HG03135 (cell line): Measurements from ENCODE around the gene IFIT2.
"Not testable (repeated sequence)": the region's sequence is repeated elsewhere in the genome, so short reads cannot be mapped to it uniquely, and the experiment has no call there.

Experiments used
- ATAC-seq: cut with Tn5 transposase; IDR thresholded peaks from one replicate; pipeline ENCODE4 v1.9.1; 2021; ENCODE audit warnings: mild to moderate bottlenecking, moderate library complexity; ENCODE audit not compliant: unreplicated experiment

The IFIT2 gene

GRCh38 chr10:89279421-89279869, 22.4 kb upstream of the IFIT2 start:
- ATAC-seq, result no peak

- no peak for ATAC-seq
Measured at GRCh38 chr10:89280508-89280907, 21.3 kb upstream of the IFIT2 start.

DNA sequence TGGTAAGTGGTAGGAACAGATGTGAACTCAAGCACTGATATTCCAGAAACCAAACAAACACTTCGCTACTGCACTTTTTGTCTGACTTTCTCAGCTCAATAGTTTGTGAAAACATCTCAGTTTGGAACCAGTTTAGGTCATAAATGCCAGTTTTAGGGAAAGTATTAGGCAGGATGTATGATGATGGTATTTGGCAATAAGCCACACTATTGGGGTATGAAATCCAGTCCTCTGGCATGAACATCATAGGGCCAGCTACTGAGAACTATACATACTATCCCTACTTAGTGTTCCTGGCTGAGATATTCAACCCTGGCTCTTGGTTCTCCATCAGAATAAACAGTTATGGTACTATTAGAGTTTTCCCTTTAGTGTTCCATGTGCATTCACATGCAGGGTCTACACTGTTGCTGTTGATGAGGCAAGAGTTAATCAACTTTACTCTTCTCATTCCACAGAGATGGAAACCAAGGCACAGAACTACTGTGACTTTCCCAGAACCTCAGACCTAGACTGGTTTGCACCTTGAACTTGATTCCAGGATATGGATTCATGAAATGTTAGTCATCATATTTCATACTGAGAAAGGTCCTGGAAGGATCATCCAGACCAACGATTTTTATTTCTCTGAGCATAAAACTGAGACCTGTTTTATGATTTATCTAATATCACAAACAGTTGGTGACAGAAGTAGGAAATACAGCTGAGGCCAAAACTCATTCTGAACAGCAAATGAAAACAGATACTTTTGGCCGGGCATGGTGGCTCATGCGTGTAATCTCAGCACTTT, 20.0 kb upstream of the IFIT2 start:
- ATAC-seq, result no peak

DNA sequence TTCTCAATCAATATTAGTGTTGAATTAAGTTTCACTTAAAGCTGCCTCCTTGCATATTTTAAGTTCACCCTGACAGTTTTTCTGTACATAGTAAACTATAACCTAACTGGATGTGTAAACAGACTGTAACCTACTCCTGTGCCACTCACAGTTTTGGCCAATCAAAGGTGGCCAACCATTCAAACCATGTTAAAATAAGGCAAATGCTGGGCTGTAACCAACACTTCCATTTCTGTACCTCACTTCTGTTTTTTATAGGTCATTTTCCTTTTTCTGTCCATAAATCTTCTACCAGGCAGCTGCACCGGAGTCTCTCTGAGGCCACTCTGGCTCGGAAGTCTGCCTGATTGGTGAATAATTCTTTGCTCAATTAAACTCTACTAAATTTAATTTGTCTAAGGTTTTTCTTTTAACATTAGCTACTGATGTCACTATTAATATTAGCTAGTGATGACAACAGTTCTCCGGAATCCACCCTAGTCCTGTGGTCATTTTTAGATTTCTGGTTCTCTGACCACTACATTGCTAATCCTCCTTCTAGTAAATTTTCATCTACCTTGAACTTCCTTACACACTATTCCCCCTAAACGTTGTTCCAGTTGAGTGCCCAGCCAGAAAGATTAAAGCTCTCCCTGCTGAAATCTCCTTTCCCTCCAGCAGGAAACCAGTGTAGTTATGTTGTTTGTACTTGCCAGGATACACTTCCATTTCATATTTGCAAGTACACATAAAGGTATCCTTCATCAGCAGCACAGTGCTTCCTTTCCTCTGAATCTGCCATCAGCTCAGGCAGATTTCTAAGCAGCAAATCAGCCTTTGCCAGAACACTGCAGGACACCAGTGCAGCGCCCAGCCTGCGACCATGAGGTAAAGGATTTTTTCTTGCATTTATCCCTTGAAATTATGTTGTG, 18.6 kb upstream of the IFIT2 start:
- ATAC-seq, result no peak

- ATAC-seq, result no peak
Measured at GRCh38 chr10:89283936-89284475, 17.8 kb upstream of the IFIT2 start.

GRCh38 chr10:89284711-89285110, 17.1 kb upstream of the IFIT2 start:
- not testable (repeated sequence) for ATAC-seq

DNA sequence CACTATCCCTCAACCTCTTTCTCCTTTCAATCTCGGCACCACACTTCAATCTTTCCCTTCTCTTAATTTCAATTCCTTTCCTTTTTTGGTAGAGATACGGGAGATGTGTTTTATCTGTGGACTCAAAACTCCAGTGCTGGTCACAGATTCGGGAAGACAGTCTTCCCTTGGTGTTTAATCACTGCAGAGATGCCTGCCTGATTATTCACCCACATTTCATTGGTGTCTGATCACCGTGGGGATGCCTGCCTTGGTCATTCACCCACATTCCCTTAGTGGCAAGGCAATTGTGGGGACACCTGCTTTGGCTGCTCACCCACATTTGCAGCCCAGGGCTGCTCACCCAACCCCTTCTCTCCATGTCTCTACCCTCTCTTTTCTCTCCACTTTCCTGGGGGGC, 16.5 kb upstream of the IFIT2 start:
- ATAC-seq, result not testable (repeated sequence)

- no peak for ATAC-seq
Measured at GRCh38 chr10:89294721-89295239, 7.1 kb upstream of the IFIT2 start.

DNA sequence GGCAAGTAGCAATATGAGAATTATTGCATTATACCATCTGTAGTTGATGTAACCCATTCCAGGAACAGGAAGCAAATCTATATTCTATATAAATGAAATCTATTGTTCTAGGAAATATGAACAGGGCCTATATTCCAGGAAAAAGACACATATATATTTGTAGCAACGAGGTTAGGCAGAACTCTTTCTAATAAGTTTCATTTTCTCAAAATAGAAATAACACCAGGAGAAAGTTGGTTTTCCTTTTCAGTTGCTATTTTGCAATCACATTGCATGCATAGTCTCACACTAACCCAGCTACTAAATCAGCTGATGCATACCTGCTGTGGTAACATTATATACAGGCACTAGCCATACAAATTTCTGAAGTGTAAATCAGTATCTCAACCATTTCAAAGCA, 6.2 kb upstream of the IFIT2 start:
- ATAC-seq, result no peak

DNA sequence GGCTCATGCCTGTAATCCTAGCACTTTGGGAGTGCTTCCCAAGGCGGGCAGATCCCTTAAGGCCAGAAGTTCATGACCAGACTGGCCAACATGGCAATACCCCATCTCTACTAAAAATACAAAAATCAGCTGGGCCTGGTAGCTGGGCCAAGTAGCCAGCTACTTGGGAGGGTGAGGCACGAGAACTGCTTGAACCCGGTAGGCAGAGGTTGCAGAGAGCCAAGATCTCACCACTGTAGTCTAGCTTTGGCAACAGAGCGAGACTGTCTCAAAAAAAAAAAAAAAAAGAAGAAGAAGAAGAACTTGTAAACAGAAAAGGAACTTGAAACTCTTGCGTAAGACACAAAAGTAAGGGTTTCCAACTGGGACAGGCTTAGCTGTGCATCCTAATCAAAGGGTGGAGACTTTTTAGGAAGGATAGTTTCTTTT, 5.6 kb upstream of the IFIT2 start:
- no peak for ATAC-seq

DNA sequence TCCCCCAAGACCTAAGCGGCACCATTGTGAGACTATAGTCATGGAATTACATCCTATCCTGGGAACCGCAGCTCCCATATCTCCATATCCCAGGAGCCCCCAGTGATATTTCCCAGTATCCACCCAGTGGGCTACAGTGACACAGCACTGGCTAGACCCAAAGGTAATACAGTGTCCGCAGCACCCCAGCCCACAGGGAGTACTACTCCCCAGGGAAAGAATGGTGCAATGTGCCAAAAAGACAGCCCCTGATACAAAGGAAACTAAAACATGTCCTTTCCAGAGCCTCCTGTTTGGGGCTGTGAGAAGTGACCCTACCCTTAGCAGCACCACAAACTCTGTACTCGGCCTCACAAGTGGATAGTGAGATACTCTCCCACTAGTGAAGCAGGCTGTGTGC, 4.5 kb upstream of the IFIT2 start:
- ATAC-seq, result no peak

DNA sequence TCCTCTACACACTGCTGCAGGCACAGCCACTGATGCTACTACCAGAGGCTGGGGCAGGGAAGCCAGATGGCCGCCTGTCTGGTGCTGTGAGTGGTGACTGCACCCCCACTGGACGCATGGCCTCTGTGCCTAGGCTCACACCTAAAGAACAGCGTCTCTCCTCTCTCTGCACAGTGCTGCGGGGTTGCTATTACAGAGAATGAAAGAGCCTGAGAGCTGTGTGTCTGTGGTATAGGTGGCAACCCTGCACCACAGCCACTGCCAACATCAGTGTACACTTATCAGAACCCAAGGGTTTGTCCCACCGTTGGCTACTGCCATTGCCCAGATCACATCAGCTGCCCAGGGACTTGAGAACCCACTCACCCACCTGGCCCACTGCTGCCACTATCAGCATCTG, 4.1 kb upstream of the IFIT2 start:
- no peak for ATAC-seq

DNA sequence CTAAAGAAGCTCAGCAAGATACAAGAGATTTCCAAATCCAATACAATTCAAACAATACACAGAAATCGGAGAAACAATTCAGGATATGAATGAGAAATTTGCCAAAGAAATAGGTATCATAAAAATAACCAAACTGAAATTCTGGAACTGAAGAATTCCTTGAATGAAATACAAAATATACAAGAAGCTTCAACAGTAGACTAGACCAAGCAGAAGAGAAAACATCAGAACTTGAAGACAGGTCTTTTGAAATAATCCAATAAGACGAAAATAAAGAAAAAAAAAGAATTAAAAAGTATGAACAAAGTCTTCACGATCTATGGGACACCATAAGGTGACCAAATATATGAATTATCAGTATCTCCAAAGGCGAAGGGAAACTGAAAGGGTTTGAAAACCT, 2.8 kb upstream of the IFIT2 start:
- no peak for ATAC-seq

DNA sequence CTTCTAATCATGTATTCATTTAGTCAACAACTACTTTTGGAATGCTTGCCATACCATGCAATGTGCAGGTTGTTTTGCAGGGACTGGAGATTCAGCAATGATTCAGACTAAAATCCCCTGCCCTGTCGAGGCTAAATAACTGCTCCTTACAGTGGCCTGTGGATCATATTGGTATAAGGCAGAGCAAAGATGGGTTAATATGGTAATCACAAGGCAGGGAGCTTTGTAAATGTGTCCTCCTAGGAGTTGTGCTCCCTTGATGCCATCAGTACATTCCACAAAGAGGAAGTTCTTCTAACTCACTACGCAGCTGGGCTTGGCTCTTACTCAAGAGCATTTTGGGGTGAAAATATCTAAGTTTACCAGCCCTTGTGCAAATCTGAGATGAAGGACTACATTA, 614 bp upstream of the IFIT2 start:
- ATAC-seq, result no peak

GRCh38 chr10:89302625-89303024, 779 bp downstream of the IFIT2 start:
- no peak for ATAC-seq

GRCh38 chr10:89303161-89303560, 1.3 kb downstream of the IFIT2 start:
- ATAC-seq, result no peak

GRCh38 chr10:89304026-89304425, 2.2 kb downstream of the IFIT2 start:
- ATAC-seq, result no peak

DNA sequence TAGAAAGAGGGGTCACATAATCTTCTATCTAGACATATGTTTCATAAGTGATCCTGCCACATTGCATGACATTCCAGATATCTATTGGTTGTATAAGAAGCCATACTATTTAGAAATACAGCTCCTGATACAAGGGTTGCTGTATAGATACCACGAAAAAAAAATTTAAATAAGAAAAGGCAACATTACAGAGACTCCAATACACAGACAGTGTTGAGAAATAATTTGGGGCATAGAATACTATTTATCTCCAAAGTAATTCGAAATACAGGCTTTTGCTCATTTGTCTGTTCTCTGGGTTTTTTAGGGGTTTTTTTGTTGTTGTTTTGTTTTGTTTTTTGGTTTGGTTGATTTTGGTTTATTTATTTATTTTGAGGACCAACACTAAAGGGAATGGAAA, 2.6 kb downstream of the IFIT2 start:
- ATAC-seq, result no peak

- no peak for ATAC-seq
Measured at GRCh38 chr10:89304925-89305324, 3.1 kb downstream of the IFIT2 start.

DNA sequence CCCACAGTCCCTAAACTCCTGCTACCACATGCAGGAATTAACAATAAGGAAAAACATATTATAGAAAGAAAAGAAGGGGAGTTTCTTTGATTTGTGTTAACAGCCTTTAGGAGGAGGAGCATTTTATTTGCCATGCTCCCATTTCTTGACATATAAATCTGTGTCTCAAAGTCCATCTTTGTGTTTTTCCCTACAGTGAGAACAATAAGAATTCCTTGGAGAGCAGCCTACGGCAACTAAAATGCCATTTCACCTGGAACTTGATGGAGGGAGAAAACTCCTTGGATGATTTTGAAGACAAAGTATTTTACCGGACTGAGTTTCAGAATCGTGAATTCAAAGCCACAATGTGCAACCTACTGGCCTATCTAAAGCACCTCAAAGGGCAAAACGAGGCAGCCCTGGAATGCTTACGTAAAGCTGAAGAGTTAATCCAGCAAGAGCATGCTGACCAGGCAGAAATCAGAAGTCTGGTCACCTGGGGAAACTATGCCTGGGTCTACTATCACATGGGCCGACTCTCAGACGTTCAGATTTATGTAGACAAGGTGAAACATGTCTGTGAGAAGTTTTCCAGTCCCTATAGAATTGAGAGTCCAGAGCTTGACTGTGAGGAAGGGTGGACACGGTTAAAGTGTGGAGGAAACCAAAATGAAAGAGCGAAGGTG, 4.1 kb downstream of the IFIT2 start:
- ATAC-seq, result no peak
